Measurements from ENCODE around the gene MSX2.

DNA sequence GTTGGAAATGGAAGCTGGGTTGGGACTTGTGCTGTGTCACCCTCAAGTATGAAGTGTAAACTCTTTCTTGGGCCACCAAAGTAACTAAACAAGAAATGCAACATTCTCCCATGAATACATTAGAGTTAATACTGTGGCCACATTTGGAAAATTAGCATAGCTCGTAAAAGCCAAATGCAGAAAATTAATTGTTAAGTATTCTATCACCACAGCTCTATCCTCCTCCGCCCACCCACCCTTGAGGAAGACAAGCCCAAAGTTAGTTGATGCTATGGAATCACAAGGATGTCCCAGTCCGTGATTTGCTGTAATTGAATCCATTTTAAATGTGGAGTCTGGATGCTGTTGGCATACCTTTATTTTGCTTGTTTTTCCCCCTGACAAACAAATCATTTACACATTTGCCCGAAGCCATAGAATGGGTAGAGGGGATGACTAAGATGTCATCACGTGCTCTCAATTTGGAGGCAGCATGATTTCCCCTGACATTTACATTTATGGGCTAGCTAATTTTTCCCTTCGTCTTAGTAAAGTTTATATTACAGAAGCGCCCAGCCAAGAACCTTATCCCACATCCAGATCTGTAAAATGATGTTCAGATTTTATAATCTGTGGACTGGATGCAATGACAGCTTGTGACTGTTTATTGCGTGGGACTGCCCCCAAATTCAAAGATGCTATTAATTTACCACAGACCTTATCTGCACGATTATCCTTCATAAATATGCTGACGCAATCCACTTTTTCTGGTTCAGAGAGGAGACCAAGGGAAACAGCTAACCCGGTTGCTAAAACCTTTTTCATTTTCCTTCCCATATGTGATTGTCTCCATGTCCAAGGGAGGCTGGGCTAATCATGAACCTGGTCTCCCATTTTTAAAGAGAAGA is 3.7 kb downstream of the MSX2 start:
- TF ChIP-seq, protein P1, sequence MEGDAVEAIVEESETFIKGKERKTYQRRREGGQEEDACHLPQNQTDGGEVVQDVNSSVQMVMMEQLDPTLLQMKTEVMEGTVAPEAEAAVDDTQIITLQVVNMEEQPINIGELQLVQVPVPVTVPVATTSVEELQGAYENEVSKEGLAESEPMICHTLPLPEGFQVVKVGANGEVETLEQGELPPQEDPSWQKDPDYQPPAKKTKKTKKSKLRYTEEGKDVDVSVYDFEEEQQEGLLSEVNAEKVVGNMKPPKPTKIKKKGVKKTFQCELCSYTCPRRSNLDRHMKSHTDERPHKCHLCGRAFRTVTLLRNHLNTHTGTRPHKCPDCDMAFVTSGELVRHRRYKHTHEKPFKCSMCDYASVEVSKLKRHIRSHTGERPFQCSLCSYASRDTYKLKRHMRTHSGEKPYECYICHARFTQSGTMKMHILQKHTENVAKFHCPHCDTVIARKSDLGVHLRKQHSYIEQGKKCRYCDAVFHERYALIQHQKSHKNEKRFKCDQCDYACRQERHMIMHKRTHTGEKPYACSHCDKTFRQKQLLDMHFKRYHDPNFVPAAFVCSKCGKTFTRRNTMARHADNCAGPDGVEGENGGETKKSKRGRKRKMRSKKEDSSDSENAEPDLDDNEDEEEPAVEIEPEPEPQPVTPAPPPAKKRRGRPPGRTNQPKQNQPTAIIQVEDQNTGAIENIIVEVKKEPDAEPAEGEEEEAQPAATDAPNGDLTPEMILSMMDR (conservative IDR thresholded peaks at IDR 0.05; ENCODE audit: low read depth, low read length) = no peak
- TF ChIP-seq EZH2phosphoT487 (IDR thresholded peaks at IDR 0.05; ENCODE audit: borderline replicate concordance, low read length) (no peak), EZH2 (IDR thresholded peaks at IDR 0.05; ENCODE audit: low read length, unreplicated experiment) (no peak)
